MM.1S (cell line): Measurements from ENCODE around the gene DNAJC21.

Experiments
- DNase-seq: peaks from one replicate; pipeline ENCODE4 v3.0.0-alpha.2; 2015
- H2AFZ ChIP-seq: fragments of 300-600 bp; sonication (generic); 2 replicates; pipeline ENCODE4 v1.6.0; 2016; ENCODE audit warnings: antibody characterized with exemption, low read length
- H3F3A ChIP-seq: fragments of 300-600 bp; sonication (generic); 2 replicates; pipeline ENCODE4 v1.6.1; 2016; ENCODE audit warnings: mild to moderate bottlenecking, antibody characterized with exemption, low read length, moderate library complexity, mixed read lengths; ENCODE audit not compliant: insufficient read depth
- H3K27ac ChIP-seq: fragments of 300-600 bp; sonication (generic); 2 replicates; pipeline ENCODE4 v1.5.1; 2016; ENCODE audit warnings: mild to moderate bottlenecking, low read length
- H3K27me3 ChIP-seq: fragments of 300-600 bp; sonication (generic); replicated peaks from 2 replicates; pipeline ENCODE4 v1.6.0; 2016; ENCODE audit warnings: low read length; ENCODE audit not compliant: insufficient read depth
- H3K36me3 ChIP-seq: fragments of 300-600 bp; sonication (generic); replicated peaks from 2 replicates; pipeline ENCODE4 v1.6.1; 2016; ENCODE audit warnings: mild to moderate bottlenecking, low read length, mixed read lengths; ENCODE audit not compliant: insufficient read depth
- H3K4me1 ChIP-seq: fragments of 300-600 bp; sonication (generic); 2 replicates; pipeline ENCODE4 v1.6.1; 2016; ENCODE audit warnings: low read length, mixed read lengths
- H3K4me2 ChIP-seq: fragments of 300-600 bp; sonication (generic); 2 replicates; pipeline ENCODE4 v1.6.0; 2016; ENCODE audit warnings: low read depth, low read length
- H3K4me3 ChIP-seq: fragments of 300-600 bp; sonication (generic); 2 replicates; pipeline ENCODE4 v1.5.1; 2016; ENCODE audit warnings: low read length, mixed read lengths
- H3K79me2 ChIP-seq: fragments of 300-600 bp; sonication (generic); 2 replicates; pipeline ENCODE4 v1.6.1; 2016; ENCODE audit warnings: mixed run types, low read length, mixed read lengths
- H3K9ac ChIP-seq: fragments of 300-600 bp; sonication (generic); 2 replicates; pipeline ENCODE4 v1.6.1; 2016; ENCODE audit warnings: low read length, mixed read lengths
- H3K9me2 ChIP-seq: fragments of 300-600 bp; sonication (generic); replicated peaks from 2 replicates; pipeline ENCODE4 v1.6.1; 2016; ENCODE audit warnings: mild to moderate bottlenecking, low read length, mixed read lengths; ENCODE audit not compliant: insufficient read depth
- H3K9me3 ChIP-seq: fragments of 300-600 bp; sonication (generic); replicated peaks from 2 replicates; pipeline ENCODE4 v1.6.1; 2016; ENCODE audit warnings: mild to moderate bottlenecking, low read length, mixed read lengths; ENCODE audit not compliant: insufficient read depth
- H4K20me1 ChIP-seq: fragments of 300-600 bp; sonication (generic); 2 replicates; pipeline ENCODE4 v1.6.1; 2016; ENCODE audit warnings: mild to moderate bottlenecking, low read length, moderate library complexity, mixed read lengths; ENCODE audit not compliant: insufficient read depth
- CTCF ChIP-seq: fragments of 300-600 bp; sonication (generic); IDR thresholded peaks from 2 replicates; pipeline ENCODE4 v1.5.1; 2016; ENCODE audit warnings: antibody characterized with exemption, low read length, mixed read lengths
- EZH2 ChIP-seq: fragments of 300-600 bp; sonication (generic); optimal IDR thresholded peaks from 2 replicates; pipeline ENCODE3; 2017; ENCODE audit warnings: low read depth, mild to moderate bottlenecking, antibody characterized with exemption, low read length, mixed read lengths
- EZH2phosphoT487 ChIP-seq: fragments of 300-600 bp; sonication (generic); IDR thresholded peaks from 2 replicates; pipeline ENCODE4 v1.6.1; 2018; ENCODE audit warnings: antibody characterized with exemption, low read length

The DNAJC21 gene

DNA sequence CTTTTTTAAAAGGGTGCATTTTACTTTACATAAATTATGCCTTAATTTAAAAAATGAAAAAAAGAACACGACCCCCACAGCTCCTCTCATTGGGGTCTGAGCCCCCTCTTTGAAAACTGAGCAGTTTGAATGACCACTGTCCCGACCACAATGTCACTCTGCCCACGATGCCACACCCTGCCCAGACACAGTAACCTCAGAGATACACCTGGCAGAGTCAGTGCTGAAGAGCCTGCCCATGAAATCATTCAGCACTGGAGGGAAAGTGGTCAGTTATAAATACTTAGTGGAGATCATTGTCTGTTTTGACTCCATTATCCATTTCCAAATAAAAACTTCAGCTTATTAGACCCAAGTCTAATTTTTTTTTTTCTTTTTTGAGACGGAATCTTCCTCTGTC lies 49.3 kb downstream of the DNAJC21 start:
- Histone ChIP-seq H3K9me2 (no peaks in the 10 kb centered on the region), H3K4me1 (no peaks in the 10 kb centered on the region), H4K20me1 (no peaks in the 10 kb centered on the region), H3K36me3 (no peaks in the 10 kb centered on the region), H3F3A (no peaks in the 10 kb centered on the region), H3K9me3 (no peaks in the 10 kb centered on the region), H3K4me3 (no peak overlapping the region), H3K4me2 (no peak overlapping the region), H3K27me3 (no peaks in the 10 kb centered on the region), H3K9ac (no peak overlapping the region), H3K79me2 (no peaks in the 10 kb centered on the region), H3K27ac (no peak overlapping the region), H2AFZ (no peak overlapping the region)
- DNase-seq: no peak
- TF ChIP-seq EZH2 (no peak), CTCF (no peak), EZH2phosphoT487 (no peak)

GRCh38 chr5:34982823-34983222 lies 53.5 kb downstream of the DNAJC21 start:
- H3K9ac ChIP-seq: no peak overlapping the region
- H4K20me1 ChIP-seq: no peaks in the 10 kb centered on the region
- H3K9me3 ChIP-seq: no peaks in the 10 kb centered on the region

GRCh38 chr5:34986965-34987364 lies 57.6 kb downstream of the DNAJC21 start:
- H3K4me3 ChIP-seq: no peak overlapping the region
- no peak overlapping the region for H3K27ac ChIP-seq
- no peak for DNase-seq
- no peaks in the 10 kb centered on the region for H3K9me3 ChIP-seq
- TF ChIP-seq EZH2phosphoT487 (no peak), EZH2 (no peak), CTCF (no peak)
- no peaks in the 10 kb centered on the region for H3K9me2 ChIP-seq
- no peaks in the 10 kb centered on the region for H4K20me1 ChIP-seq
- no peaks in the 10 kb centered on the region for H3K4me1 ChIP-seq
- H2AFZ ChIP-seq: no peak overlapping the region
- no peaks in the 10 kb centered on the region for H3K36me3 ChIP-seq
- no peaks in the 10 kb centered on the region for H3K27me3 ChIP-seq
- H3F3A ChIP-seq: no peaks in the 10 kb centered on the region
- H3K4me2 ChIP-seq: no peak overlapping the region
- H3K9ac ChIP-seq: no peak overlapping the region
- H3K79me2 ChIP-seq: no peaks in the 10 kb centered on the region

More at GRCh38 chr5:34982823-34983222, 53.5 kb downstream of the DNAJC21 start:
- Histone ChIP-seq H3K36me3 (no peaks in the 10 kb centered on the region), H3K9me2 (no peaks in the 10 kb centered on the region), H3K4me3 (no peak overlapping the region), H3K4me2 (no peak overlapping the region), H3K27me3 (no peaks in the 10 kb centered on the region), H3K4me1 (no peaks in the 10 kb centered on the region), H3F3A (no peaks in the 10 kb centered on the region), H3K27ac (no peak overlapping the region), H3K79me2 (no peaks in the 10 kb centered on the region), H2AFZ (no peak overlapping the region)
- TF ChIP-seq EZH2phosphoT487: no peak
- TF ChIP-seq EZH2: no peak
- no peak for TF ChIP-seq CTCF
- no peak for DNase-seq
